ENCODE measurements around the gene DPPA2.

DPPA2 gene

DNA sequence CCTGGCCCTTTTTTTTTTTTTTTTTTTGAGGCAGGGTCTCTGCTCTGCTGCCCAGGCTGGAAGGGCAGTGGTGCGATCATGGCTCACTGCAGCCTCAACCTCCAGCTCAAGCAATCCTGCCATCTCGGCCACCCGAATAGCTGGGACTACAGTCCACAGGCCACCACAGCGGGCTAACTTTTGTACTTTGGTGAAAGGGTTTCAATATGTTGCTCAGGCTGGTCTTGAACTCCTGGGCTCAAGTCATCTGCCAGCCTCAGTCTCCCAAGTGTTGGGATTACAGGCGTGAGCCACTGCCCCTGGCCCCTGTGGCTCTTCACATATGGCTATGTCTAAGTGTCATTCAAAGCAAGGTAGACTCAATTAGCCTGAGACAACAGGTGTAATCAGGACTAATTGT lies 8.8 kb upstream of the DPPA2 start:
- Histone ChIP-seq H2AFZ (ENCODE audit: low read length, unreplicated experiment) (no peak overlapping the region), H3K36me3 (ENCODE audit: insufficient read depth, low read length) (no peaks in the 10 kb centered on the region), H3K4me3 (ENCODE audit: low read depth, low read length) (no peak overlapping the region), H3K4me1 (ENCODE audit: control insufficient read depth, insufficient read depth, low read length, unreplicated experiment) (no peaks in the 10 kb centered on the region), H3K27me3 (ENCODE audit: insufficient read depth, low read length) (no peaks in the 10 kb centered on the region), H3K79me2 (ENCODE audit: control insufficient read depth, insufficient read depth, low read length, unreplicated experiment) (no peaks in the 10 kb centered on the region), H3K27ac (ENCODE audit: low read depth, low read length) (no peak overlapping the region)

DNA sequence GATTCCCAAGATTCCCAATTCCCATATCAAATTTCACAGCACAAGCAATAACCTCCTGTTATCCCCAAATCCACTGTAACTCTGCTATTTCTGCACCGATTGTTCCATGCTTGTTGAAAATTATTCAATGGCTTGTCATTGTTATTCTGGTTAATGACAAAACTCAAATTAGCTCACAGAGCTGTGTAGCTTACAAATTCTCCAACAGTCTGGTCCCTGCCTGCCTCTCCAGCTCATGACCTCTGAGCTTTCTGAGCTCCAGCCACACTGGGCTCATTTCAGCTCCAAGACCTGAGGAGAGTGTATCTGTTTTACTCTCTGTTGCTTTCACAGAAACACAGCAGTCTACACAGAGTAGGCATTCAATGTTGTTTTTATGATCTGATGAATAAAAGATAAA lies 3.3 kb downstream of the DPPA2 start:
- H3K4me1 ChIP-seq (ENCODE audit: control insufficient read depth, insufficient read depth, low read length, unreplicated experiment), result no peaks in the 10 kb centered on the region
- no peak overlapping the region for H3K27ac ChIP-seq (ENCODE audit: low read depth, low read length)

GRCh38 chr3:109297496-109297895 lies 18.8 kb downstream of the DPPA2 start:
- no peak overlapping the region for H3K4me3 ChIP-seq (ENCODE audit: low read depth, low read length)
- H2AFZ ChIP-seq (ENCODE audit: low read length, unreplicated experiment), result no peak overlapping the region
- no peaks in the 10 kb centered on the region for H3K27me3 ChIP-seq (ENCODE audit: insufficient read depth, low read length)
- H3K36me3 ChIP-seq (ENCODE audit: insufficient read depth, low read length), result no peaks in the 10 kb centered on the region
- H3K27ac ChIP-seq (ENCODE audit: low read depth, low read length), result no peak overlapping the region
- H3K4me1 ChIP-seq (ENCODE audit: control insufficient read depth, insufficient read depth, low read length, unreplicated experiment), result no peaks in the 10 kb centered on the region
- H3K79me2 ChIP-seq (ENCODE audit: control insufficient read depth, insufficient read depth, low read length, unreplicated experiment), result no peaks in the 10 kb centered on the region

More for the DNA sequence above, 3.3 kb downstream of the DPPA2 start:
- H3K36me3 ChIP-seq (ENCODE audit: insufficient read depth, low read length), result no peaks in the 10 kb centered on the region
- no peak overlapping the region for H3K4me3 ChIP-seq (ENCODE audit: low read depth, low read length)
- no peak overlapping the region for H2AFZ ChIP-seq (ENCODE audit: low read length, unreplicated experiment)
- no peaks in the 10 kb centered on the region for H3K27me3 ChIP-seq (ENCODE audit: insufficient read depth, low read length)
- no peaks in the 10 kb centered on the region for H3K79me2 ChIP-seq (ENCODE audit: control insufficient read depth, insufficient read depth, low read length, unreplicated experiment)

GRCh38 chr3:109284071-109284470 lies 32.2 kb downstream of the DPPA2 start:
- Histone ChIP-seq H3K4me1 (ENCODE audit: control insufficient read depth, insufficient read depth, low read length, unreplicated experiment) (no peaks in the 10 kb centered on the region), H3K79me2 (ENCODE audit: control insufficient read depth, insufficient read depth, low read length, unreplicated experiment) (no peaks in the 10 kb centered on the region), H3K27me3 (ENCODE audit: insufficient read depth, low read length) (no peaks in the 10 kb centered on the region), H3K27ac (ENCODE audit: low read depth, low read length) (no peak overlapping the region), H3K36me3 (ENCODE audit: insufficient read depth, low read length) (no peaks in the 10 kb centered on the region), H2AFZ (ENCODE audit: low read length, unreplicated experiment) (no peak overlapping the region), H3K4me3 (ENCODE audit: low read depth, low read length) (no peak overlapping the region)

DNA sequence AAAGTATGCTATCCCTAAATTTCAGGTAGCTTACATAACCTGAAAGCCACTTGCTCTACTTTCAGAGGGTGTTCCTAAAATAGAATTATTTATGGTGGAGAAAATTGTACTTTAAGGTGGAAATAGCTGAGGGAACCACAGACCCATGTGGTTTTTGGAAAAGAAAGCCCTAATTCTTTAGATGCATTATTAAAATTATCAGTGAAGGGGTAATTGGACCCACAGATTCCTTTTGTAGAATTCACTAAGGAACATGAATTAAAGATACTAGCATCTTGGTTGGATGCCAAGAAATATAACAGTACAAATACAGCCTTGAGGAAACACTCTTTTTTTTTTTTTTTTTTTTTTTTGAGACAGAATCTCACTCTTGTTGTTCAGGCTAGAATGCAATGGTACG lies 37.8 kb downstream of the DPPA2 start:
- Histone ChIP-seq H3K4me3 (ENCODE audit: low read depth, low read length) (no peak overlapping the region), H2AFZ (ENCODE audit: low read length, unreplicated experiment) (no peak overlapping the region), H3K79me2 (ENCODE audit: control insufficient read depth, insufficient read depth, low read length, unreplicated experiment) (no peaks in the 10 kb centered on the region)

GRCh38 chr3:109278141-109278540 lies 38.2 kb downstream of the DPPA2 start:
- no peaks in the 10 kb centered on the region for H3K36me3 ChIP-seq (ENCODE audit: insufficient read depth, low read length)
- H3K79me2 ChIP-seq (ENCODE audit: control insufficient read depth, insufficient read depth, low read length, unreplicated experiment), result no peaks in the 10 kb centered on the region
- H3K4me1 ChIP-seq (ENCODE audit: control insufficient read depth, insufficient read depth, low read length, unreplicated experiment), result no peaks in the 10 kb centered on the region
- H3K4me3 ChIP-seq (ENCODE audit: low read depth, low read length), result no peak overlapping the region
- H3K27ac ChIP-seq (ENCODE audit: low read depth, low read length), result no peak overlapping the region
- H2AFZ ChIP-seq (ENCODE audit: low read length, unreplicated experiment), result no peak overlapping the region
- no peaks in the 10 kb centered on the region for H3K27me3 ChIP-seq (ENCODE audit: insufficient read depth, low read length)

More for the DNA sequence above, 37.8 kb downstream of the DPPA2 start:
- Histone ChIP-seq H3K27me3 (ENCODE audit: insufficient read depth, low read length) (no peaks in the 10 kb centered on the region), H3K36me3 (ENCODE audit: insufficient read depth, low read length) (no peaks in the 10 kb centered on the region), H3K4me1 (ENCODE audit: control insufficient read depth, insufficient read depth, low read length, unreplicated experiment) (no peaks in the 10 kb centered on the region), H3K27ac (ENCODE audit: low read depth, low read length) (no peak overlapping the region)

DNA sequence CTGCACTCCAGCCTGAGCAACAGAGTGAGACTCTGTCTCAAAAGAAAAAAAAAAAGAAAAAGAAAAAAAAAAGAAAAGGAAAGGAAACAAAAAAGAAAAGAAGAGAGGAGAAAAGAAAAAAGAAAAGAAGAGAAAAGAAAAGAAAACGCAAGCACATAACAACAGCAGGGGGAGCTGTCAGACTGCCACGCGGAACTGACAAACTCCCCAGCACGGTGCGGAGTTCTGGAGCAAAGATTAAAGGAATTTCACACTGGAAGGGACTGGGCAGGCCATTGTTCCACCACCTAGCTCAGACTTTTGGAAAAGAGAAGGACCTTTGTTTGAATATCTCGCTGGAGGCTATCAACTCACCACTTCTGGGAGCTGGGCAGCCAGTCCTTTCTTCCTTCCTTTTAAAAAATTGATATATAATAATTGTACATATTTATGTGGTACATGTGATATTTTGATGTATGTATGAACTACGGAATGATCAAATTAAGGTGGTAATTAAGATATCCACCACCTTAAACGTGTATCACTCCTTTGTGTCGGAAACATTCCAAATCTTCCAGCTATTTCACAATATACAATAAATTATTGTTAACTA lies 40.5 kb downstream of the DPPA2 start:
- Histone ChIP-seq H3K27ac (ENCODE audit: low read depth, low read length) (no peak overlapping the region), H3K4me1 (ENCODE audit: control insufficient read depth, insufficient read depth, low read length, unreplicated experiment) (no peaks in the 10 kb centered on the region), H3K79me2 (ENCODE audit: control insufficient read depth, insufficient read depth, low read length, unreplicated experiment) (no peaks in the 10 kb centered on the region), H2AFZ (ENCODE audit: low read length, unreplicated experiment) (no peak overlapping the region), H3K27me3 (ENCODE audit: insufficient read depth, low read length) (no peaks in the 10 kb centered on the region), H3K4me3 (ENCODE audit: low read depth, low read length) (no peak overlapping the region), H3K36me3 (ENCODE audit: insufficient read depth, low read length) (no peaks in the 10 kb centered on the region)

- no peaks in the 10 kb centered on the region for H3K79me2 ChIP-seq (ENCODE audit: control insufficient read depth, insufficient read depth, low read length, unreplicated experiment)
- H3K36me3 ChIP-seq (ENCODE audit: insufficient read depth, low read length), result no peaks in the 10 kb centered on the region
- no peak overlapping the region for H3K4me3 ChIP-seq (ENCODE audit: low read depth, low read length)
- no peaks in the 10 kb centered on the region for H3K27me3 ChIP-seq (ENCODE audit: insufficient read depth, low read length)
- no peak overlapping the region for H2AFZ ChIP-seq (ENCODE audit: low read length, unreplicated experiment)
- no peaks in the 10 kb centered on the region for H3K4me1 ChIP-seq (ENCODE audit: control insufficient read depth, insufficient read depth, low read length, unreplicated experiment)
- H3K27ac ChIP-seq (ENCODE audit: low read depth, low read length), result no peak overlapping the region
Measured at GRCh38 chr3:109270779-109271178, 45.5 kb downstream of the DPPA2 start.

- Histone ChIP-seq H3K4me3 (ENCODE audit: low read depth, low read length) (no peak overlapping the region), H3K27me3 (ENCODE audit: insufficient read depth, low read length) (no peaks in the 10 kb centered on the region), H3K4me1 (ENCODE audit: control insufficient read depth, insufficient read depth, low read length, unreplicated experiment) (no peaks in the 10 kb centered on the region), H3K36me3 (ENCODE audit: insufficient read depth, low read length) (no peaks in the 10 kb centered on the region), H3K27ac (ENCODE audit: low read depth, low read length) (no peak overlapping the region), H2AFZ (ENCODE audit: low read length, unreplicated experiment) (no peak overlapping the region), H3K79me2 (ENCODE audit: control insufficient read depth, insufficient read depth, low read length, unreplicated experiment) (no peaks in the 10 kb centered on the region)
Measured at GRCh38 chr3:109269577-109270275, 46.6 kb downstream of the DPPA2 start.

DNA sequence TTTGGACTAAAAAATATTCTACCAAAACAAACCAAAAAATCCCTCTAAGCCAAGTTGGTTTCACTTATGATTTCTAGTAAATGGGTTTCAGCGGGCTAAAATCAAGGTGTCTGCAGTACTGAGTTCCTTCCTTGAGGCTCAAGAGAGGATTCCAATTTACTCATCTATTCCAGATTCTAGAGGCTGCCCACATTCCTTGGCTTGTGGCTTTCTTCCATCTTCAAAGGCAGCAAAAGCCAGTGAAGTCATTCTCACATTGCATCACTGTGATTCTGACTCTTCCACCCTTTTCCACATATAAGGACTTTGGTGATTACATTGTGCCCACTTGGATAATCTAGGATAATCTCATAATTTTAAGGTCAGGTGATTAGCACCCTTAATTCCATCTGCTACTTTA lies 48.1 kb downstream of the DPPA2 start:
- Histone ChIP-seq H3K27me3 (ENCODE audit: insufficient read depth, low read length) (no peaks in the 10 kb centered on the region), H2AFZ (ENCODE audit: low read length, unreplicated experiment) (no peak overlapping the region), H3K27ac (ENCODE audit: low read depth, low read length) (no peak overlapping the region), H3K4me3 (ENCODE audit: low read depth, low read length) (no peak overlapping the region), H3K79me2 (ENCODE audit: control insufficient read depth, insufficient read depth, low read length, unreplicated experiment) (no peaks in the 10 kb centered on the region), H3K4me1 (ENCODE audit: control insufficient read depth, insufficient read depth, low read length, unreplicated experiment) (no peaks in the 10 kb centered on the region), H3K36me3 (ENCODE audit: insufficient read depth, low read length) (no peaks in the 10 kb centered on the region)

DNA sequence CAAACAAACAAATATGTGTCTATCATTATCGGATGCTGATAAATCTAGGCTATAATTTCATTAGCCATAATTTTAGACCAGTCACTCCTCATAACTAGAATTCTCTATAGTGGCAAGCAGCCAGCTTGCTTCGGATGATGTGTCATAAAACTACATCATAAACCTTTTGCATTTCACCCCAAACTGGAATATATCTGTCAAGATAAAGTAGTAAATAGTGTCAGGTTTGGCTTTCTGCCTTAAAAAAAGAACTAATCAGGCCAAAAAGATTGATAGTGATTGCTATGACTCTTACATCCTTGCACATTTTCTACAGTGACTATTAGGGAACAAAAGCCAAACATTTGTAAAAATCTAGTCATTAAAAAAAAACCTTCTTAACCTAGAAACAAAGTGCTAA lies 51.0 kb downstream of the DPPA2 start:
- no peak overlapping the region for H2AFZ ChIP-seq (ENCODE audit: low read length, unreplicated experiment)
- no peak overlapping the region for H3K27ac ChIP-seq (ENCODE audit: low read depth, low read length)

More for the DNA sequence above, 51.0 kb downstream of the DPPA2 start:
- Histone ChIP-seq H3K36me3 (ENCODE audit: insufficient read depth, low read length) (no peaks in the 10 kb centered on the region), H3K27me3 (ENCODE audit: insufficient read depth, low read length) (no peaks in the 10 kb centered on the region), H3K4me1 (ENCODE audit: control insufficient read depth, insufficient read depth, low read length, unreplicated experiment) (no peaks in the 10 kb centered on the region), H3K4me3 (ENCODE audit: low read depth, low read length) (no peak overlapping the region), H3K79me2 (ENCODE audit: control insufficient read depth, insufficient read depth, low read length, unreplicated experiment) (no peaks in the 10 kb centered on the region)
